Activated gamma-delta T cell treated with anti-CD3 and anti-CD28 coated beads, Interleukin-2, amount 50 U/mL, for 16 hours (primary cell): ENCODE results near the gene NPPC.
A peak's percentile ranks its signal among the peaks of the same experiment; 100 is the strongest.
"Not testable (repeated sequence)": the region's sequence is repeated elsewhere in the genome, so short reads cannot be mapped to it uniquely, and the experiment has no call there.

Source experiments
- DNase-seq: peaks from one replicate; pipeline ENCODE4 v3.0.0-alpha.2; 2020; ENCODE audit warnings: low read depth

Gene NPPC

DNA sequence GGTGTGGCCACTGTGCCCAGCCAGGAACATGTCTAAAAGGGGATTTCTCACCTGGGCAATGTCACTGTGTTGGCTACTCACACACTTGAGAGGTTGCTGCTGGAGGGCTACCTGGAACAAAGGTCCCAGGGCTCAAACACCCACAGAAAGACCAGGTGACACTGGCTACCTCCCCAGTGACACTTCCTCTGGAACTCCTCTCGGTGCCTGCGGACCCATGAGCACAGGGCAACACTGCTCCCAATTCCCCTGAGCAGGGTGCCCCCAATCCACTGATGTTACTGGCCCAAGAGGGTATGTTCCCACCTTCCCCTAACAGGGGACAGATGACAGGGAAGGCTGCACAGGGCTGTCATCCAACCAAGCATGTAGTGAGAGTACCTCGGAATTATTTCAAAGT, 5.8 kb downstream of the NPPC start:
- DNase-seq, result no peak

- DNase-seq, result no peak
Observed at GRCh38 chr2:231919341-231920035, 6.7 kb downstream of the NPPC start.

DNA sequence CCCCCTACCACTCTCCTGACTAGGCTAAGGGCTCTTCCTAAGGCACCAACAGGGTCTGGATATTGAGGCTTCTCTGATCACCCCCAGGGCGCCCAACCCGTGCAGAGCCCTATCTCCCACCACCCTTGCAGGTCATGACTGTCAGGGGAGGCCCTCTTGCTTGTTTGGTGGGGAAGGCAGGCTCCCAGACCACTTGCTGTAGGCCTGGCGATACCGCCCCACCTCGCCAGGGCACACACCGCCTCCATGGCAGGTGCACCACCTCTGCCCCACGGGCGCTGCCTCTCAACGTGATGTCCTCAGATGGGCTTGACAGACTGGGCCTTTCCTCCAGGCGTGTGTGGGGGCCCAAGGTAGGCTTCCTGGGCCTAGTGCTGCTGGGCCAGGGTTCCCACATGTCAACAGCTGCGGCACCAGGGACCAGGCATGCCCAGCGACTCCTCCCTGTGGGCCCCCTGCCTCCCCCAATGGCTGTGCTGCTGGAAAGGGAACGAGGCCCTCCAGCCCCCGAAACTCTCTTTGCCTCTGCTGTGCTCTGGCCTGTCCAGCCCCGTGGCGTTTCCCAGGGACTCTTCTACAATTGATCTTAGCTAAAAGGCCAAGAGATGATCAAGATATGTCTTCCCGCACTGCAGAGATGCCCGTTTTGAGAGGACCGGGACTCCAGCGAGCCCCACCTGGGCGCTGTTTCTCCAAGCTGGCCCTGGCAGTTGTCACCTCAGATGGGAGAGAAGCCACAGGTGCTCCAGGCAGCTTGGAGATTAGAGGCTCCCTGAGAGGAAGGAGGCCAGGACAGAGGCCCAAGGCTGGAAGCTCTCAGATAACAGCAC, 7.5 kb downstream of the NPPC start:
- DNase-seq, result no peak

DNA sequence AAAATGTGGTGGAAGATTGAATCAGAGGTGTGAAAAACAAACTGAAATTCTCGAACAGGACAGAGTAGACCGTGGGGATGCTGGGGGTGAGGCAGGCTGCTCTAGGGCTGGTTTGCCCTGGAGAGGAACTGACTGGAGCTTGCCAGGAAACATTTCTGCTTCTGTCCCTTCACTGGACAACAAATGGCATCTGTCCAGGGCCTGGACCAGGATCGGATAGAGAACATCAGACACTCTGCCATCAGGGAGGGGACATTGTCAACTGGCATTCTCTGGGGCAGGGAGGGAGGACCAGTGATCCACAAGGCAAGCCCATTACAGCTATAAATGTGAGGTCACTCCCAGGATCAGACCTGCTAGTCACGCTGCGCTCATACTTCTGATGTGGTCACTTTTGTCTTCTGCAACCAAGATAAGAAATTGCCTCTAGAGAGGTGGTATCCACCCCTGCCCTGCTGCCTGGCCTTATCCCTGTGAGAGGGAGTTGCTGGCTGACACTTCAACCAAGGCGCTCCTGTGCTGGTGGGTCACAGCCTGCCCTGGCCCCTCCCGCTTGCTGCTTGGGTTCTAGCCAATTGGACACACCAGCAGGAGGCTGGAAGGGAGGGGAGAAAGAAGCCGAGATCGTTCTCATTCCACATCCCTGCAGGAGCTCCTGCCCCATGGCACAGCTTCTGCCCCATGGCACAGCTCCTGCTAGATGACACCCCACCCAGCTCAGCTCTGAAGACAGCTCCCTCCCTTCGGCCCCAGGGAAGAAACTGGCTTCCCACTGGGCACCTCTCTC, 8.7 kb downstream of the NPPC start:
- no peak for DNase-seq

GRCh38 chr2:231914077-231914690, 12.0 kb downstream of the NPPC start:
- no peak for DNase-seq

- DNase-seq, result no peak
Observed at GRCh38 chr2:231911381-231911780, 14.8 kb downstream of the NPPC start.

- no peak for DNase-seq
Observed at GRCh38 chr2:231910771-231911170, 15.4 kb downstream of the NPPC start.

DNA sequence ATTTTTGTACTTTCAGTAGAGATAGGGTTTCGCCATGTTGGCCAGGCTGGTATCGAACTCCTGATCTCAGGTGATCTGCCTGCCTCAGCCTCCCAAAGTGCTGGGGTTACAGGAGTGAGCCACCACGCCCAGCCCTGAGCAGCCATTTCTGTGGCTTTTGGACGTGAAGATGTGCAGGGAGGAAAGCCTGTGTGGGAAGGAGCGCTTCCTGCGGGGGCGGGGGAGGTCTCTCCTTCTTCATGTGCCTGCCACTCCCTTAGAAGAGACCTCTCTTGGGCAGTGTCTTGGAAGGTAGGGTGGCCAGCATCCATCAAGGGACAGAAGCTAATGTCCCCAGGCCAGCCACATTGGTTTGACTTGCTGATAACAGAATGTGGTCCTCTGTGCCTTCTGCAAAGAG, 16.0 kb downstream of the NPPC start:
- DNase-seq, result not testable (repeated sequence)

DNA sequence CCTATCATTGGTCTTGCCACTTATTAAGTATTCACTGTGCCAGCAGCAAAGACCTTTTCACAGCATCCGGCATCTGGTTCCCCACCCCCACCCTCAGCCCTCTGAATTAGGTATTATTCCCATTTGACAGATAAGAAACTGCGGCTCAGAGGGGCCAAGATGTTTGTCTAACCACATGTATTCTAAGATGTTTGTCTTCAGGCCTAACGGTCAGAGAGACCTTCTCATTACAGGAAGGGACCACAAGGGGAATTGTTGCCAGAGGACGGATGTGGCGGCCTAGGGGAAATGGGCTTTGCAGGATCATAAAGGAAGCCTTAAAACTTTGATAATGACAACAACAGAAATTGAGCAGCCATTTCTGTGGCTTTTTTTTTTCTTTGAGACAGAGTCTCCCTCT, 16.6 kb downstream of the NPPC start:
- no peak for DNase-seq

DNA sequence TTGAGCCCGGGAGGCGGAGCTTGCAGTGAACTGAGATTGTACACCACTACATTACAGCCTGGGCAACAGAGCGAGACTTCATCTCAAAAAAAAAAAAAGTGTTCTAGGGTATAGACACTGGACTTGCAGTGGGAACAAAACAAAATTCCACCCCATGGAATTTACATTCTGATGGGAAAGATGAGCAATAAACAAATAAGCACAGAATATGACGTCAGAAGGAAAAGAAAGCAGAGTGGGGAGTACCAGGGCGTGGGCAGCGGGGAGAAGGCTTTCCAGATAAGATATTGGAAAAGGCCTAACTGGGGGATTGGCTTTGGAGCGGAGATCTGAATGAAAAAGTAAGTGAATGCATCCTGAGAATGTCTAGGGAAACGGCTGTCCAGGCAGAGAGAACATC, 17.6 kb downstream of the NPPC start:
- no peak for DNase-seq

DNA sequence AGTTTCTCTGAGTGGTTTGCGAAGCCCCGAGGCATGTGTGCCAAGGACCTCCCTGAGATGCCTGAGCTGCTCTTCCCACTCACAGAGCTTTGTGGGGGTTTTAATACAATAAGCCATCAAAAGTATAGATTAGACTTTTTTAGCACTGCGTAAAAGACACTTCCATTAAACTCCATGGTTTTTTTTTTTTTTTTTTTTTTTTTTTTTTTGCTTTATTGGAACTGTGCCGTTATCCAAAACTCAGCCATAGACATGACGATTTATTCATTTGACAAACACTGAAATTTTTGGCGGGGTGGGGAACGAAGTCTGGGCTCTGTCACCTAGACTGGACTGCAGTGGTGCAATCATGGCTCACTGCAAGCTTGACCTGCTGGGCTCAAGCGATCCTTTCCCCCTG, 18.4 kb downstream of the NPPC start:
- no peak for DNase-seq

- no peak for DNase-seq
Observed at GRCh38 chr2:231905026-231905425, 21.2 kb downstream of the NPPC start.

DNA sequence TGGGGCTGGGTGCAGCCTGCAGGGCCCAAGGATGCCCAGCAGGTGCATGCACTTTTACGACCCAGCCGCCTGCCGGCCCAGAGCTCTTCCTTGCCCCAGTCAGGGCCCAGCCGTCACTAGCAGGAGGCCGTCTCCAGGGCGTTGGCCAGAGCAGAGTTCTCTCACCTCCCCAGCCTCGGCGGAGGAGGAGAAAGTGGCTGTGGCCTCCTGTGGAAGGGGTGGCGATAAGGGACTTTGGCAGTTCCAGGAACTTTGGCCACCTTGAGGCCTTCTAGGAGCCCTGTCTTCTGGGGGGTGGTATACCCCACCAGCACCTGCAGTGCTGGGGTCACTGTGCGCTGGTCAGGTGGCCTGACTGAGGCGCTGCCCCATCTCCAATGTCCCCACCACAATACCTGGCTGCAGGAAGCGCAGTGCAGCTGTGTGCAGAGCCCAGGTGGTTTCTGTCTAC, 22.0 kb downstream of the NPPC start:
- DNase-seq, result no peak

GRCh38 chr2:231902598-231902997, 23.6 kb downstream of the NPPC start:
- no peak for DNase-seq

GRCh38 chr2:231900972-231901371, 25.2 kb downstream of the NPPC start:
- no peak for DNase-seq

DNA sequence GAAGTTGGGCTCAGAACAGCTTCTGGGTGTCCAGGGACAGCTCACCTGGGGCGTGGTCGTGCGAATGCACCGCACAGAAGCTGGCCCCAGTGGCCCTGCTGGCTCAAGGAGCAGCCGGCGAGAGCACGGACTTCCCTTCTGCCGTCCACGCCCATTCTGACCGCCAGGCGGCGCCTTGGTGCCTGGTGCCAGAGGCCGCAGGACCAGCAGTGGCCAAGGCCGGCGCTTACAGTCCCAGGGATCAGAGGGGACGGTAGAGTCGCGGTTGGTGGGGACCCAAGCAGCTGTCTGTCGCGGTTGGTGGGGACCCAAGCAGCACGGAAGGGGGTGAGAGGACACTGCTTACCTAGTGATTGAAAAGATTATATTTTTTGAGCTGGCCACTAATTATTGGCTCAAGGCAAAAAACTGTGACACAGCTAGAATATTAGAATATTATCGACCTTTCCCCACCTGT, 25.7 kb downstream of the NPPC start:
- DNase-seq, result peak; percentile 34

DNA sequence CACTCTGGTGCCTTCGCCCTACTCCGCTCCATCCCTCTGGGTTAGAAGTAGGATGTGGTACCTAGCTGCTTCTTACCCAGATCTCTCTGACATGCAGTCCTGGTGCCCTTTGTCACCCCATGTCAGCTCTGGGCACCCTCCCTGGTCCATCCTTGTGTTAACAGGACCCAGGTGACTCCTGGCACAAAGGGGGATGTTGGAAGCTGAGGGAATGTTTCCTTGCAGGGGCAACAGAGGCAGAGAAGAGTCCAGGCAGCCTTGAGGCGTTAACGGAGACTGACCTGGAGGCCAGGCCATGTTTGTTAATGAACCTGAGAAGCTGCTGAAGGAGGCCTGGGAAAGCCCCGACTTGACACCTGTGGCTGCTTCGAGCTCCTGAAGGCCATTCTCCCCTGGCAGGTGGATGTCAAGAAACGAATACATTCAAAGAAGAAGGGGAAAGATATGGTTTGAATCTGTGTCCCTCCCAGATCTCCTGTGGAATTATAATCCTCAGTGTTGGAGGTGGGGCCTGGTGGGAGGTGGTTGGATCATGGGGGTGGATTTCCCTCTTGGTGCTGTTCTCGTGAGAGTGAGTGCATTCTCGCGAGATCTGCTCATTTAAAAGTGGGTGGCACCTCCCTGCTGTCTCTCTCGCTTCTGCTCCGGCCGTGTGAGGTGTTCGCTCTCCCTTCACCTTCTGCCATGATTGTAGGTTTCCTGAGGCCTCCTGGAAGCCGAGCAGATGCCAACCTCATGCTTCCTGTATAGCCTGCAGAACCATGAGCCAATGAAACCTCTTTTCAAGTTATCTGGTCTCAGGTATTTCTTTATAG, 31.4 kb downstream of the NPPC start:
- no peak for DNase-seq

- DNase-seq, result no peak
Observed at GRCh38 chr2:231891514-231891905, 34.7 kb downstream of the NPPC start.

DNA sequence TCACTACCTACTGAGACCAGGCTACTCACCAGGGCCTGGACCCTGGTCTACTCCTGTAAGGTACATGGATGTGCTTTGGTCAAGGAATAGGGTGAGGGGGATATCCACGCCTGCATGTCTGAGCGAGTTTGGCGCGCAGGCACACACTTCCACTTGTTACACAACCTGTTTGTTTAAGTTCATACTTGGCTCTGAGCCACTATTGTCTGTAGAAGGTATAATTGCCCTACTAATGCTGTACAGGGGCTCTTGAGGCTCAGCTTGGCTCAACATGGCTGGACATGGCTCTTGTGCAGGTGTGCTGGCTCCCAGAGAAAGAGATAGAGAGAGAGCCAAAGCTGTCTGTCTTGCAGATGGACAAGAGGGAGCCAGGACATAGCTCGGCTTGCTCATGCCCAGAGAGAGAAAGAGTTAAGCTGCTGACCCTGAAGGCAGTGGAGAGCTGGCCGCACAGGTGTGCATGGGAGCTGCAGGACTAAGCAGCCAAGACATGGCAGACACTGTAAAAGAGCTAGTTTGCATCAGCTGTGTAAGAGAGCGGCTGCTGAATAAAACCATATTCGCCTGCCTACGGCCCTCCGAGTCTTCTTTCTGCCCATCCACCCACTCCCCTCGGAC, 35.2 kb downstream of the NPPC start:
- no peak for DNase-seq

GRCh38 chr2:231887756-231888155, 38.4 kb downstream of the NPPC start:
- no peak for DNase-seq
